Astrocyte (in vitro differentiated cells and primary cell): ENCODE measurements around the gene AQP12A. TPM values are rescaled to one million over a fixed set of nuclear protein-coding genes. Genes with fewer than 3 reads are reported as not detected.

Source experiments
- DNase-seq: peaks from one replicate; pipeline ENCODE4 v3.0.0-alpha.2; 2010; ENCODE audit warnings: low read depth
- FAIRE-seq: peaks from 2 replicates; lab custom pipeline; 2011; peaks lifted over from hg19 to GRCh38; lab: Jason Lieb, UNC
- H2AFZ ChIP-seq: 2 replicates; pipeline ENCODE4 v1.6.0; 2012; ENCODE audit warnings: low read depth, low read length, inconsistent platforms
- H3K27ac ChIP-seq: 2 replicates; pipeline ENCODE4 v1.5.1; 2011; ENCODE audit warnings: low read depth, low read length, inconsistent platforms
- H3K27me3 ChIP-seq: 2 replicates; pipeline ENCODE4 v1.6.0; 2011; ENCODE audit warnings: low read length, inconsistent platforms; ENCODE audit not compliant: insufficient read depth
- H3K36me3 ChIP-seq: 2 replicates; pipeline ENCODE4 v1.5.1; 2011; ENCODE audit warnings: low read length, inconsistent platforms; ENCODE audit not compliant: insufficient read depth
- H3K4me1 ChIP-seq: 2 replicates; pipeline ENCODE4 v1.5.1; 2011; ENCODE audit warnings: low read length, inconsistent platforms; ENCODE audit not compliant: insufficient read depth
- H3K4me2 ChIP-seq: 2 replicates; pipeline ENCODE4 v1.6.0; 2012; ENCODE audit warnings: low read length, inconsistent platforms
- H3K4me3 ChIP-seq: 2 replicates; pipeline ENCODE4 v1.5.1; 2011; ENCODE audit warnings: low read depth, mild to moderate bottlenecking, low read length, inconsistent platforms; ENCODE audit not compliant: insufficient read depth
- H3K79me2 ChIP-seq: 2 replicates; pipeline ENCODE4 v1.6.0; 2012; ENCODE audit warnings: mild to moderate bottlenecking, low read length, inconsistent platforms; ENCODE audit not compliant: insufficient read depth
- H3K9ac ChIP-seq: 2 replicates; pipeline ENCODE4 v1.6.0; 2012; ENCODE audit warnings: mild to moderate bottlenecking, low read length, inconsistent platforms
- H3K9me3 ChIP-seq: 2 replicates; pipeline ENCODE4 v1.5.1; 2012; ENCODE audit warnings: low read depth, mild to moderate bottlenecking, low read length, inconsistent platforms; ENCODE audit not compliant: insufficient read depth
- H4K20me1 ChIP-seq: 2 replicates; pipeline ENCODE4 v1.6.0; 2012; ENCODE audit warnings: low read length, inconsistent platforms; ENCODE audit not compliant: insufficient read depth
- H3K27ac Mint-ChIP-seq: one replicate; pipeline ENCODE4 v1.8.0; 2021; ENCODE audit warnings: mild to moderate bottlenecking, mixed read lengths; ENCODE audit not compliant: unreplicated experiment
- H3K27me3 Mint-ChIP-seq: one replicate; pipeline ENCODE4 v1.8.0; 2021; ENCODE audit warnings: low read depth, mixed read lengths; ENCODE audit not compliant: unreplicated experiment
- H3K36me3 Mint-ChIP-seq: one replicate; pipeline ENCODE4 v1.8.0; 2021; ENCODE audit warnings: low read depth, mixed read lengths; ENCODE audit not compliant: unreplicated experiment
- H3K4me1 Mint-ChIP-seq: one replicate; pipeline ENCODE4 v1.8.0; 2021; ENCODE audit warnings: low read depth, mixed read lengths; ENCODE audit not compliant: unreplicated experiment
- H3K4me3 Mint-ChIP-seq: one replicate; pipeline ENCODE4 v1.8.0; 2021; ENCODE audit warnings: mild to moderate bottlenecking, moderate library complexity, mixed read lengths; ENCODE audit not compliant: unreplicated experiment
- H3K9me3 Mint-ChIP-seq: one replicate; pipeline ENCODE4 v1.8.0; 2021; ENCODE audit warnings: mild to moderate bottlenecking, mixed read lengths; ENCODE audit not compliant: unreplicated experiment
- CTCF ChIP-seq: IDR thresholded peaks from 2 replicates; pipeline ENCODE4 v1.5.1; 2011; ENCODE audit warnings: low read depth, mild to moderate bottlenecking, inconsistent platforms, low read length, moderate library complexity; ENCODE audit not compliant: insufficient read depth
- EZH2 ChIP-seq: IDR thresholded peaks from 2 replicates; pipeline ENCODE4 v1.6.1; 2012; ENCODE audit warnings: mild to moderate bottlenecking, low read length, inconsistent platforms; ENCODE audit not compliant: insufficient read depth
- total RNA-seq: library from RNA; stranded (reverse); gene quantifications from 2 replicates; pipeline ENCODE4 v1.2.1, GENCODE V29; 2021

Gene AQP12A
- total RNA-seq, 1 donor from 2014 or later: not detected

GRCh38 chr2:240720686-240721595 is 29.3 kb downstream of the AQP12A start:
- H3K36me3 Mint-ChIP-seq: peaks cover 3% of the 10 kb centered on the region
- no peak overlapping the region for H3K27ac Mint-ChIP-seq

GRCh38 chr2:240721596-240722180 is 30.0 kb downstream of the AQP12A start:
- Histone ChIP-seq H4K20me1 (no peaks in the 10 kb centered on the region), H3K4me2 (no peak overlapping the region), H3K4me1 (no peaks in the 10 kb centered on the region), H3K36me3 (no peaks in the 10 kb centered on the region), H3K27me3 (no peaks in the 10 kb centered on the region), H3K9me3 (no peaks in the 10 kb centered on the region), H3K27ac (no peak overlapping the region), H2AFZ (no peak overlapping the region), H3K9ac (no peak overlapping the region), H3K79me2 (no peaks in the 10 kb centered on the region), H3K4me3 (no peak overlapping the region)
- peaks cover 2% of the 10 kb centered on the region for H3K9me3 Mint-ChIP-seq
- H3K4me1 Mint-ChIP-seq: no peaks in the 10 kb centered on the region
- no peak for FAIRE-seq
- no peak overlapping the region for H3K4me3 Mint-ChIP-seq
- H3K27me3 Mint-ChIP-seq: peaks cover 12% of the 10 kb centered on the region
- TF ChIP-seq CTCF (no peak), EZH2 (no peak)
- no peak overlapping the region for H3K27ac Mint-ChIP-seq
- no peak for DNase-seq
- H3K36me3 Mint-ChIP-seq: no peaks in the 10 kb centered on the region

More at GRCh38 chr2:240720686-240721595, 29.3 kb downstream of the AQP12A start:
- no peaks in the 10 kb centered on the region for H3K4me1 Mint-ChIP-seq
- no peaks in the 10 kb centered on the region for H3K27me3 ChIP-seq
- no peaks in the 10 kb centered on the region for H3K9me3 Mint-ChIP-seq
- no peak overlapping the region for H2AFZ ChIP-seq
- no peak overlapping the region for H3K4me3 ChIP-seq
- FAIRE-seq (no peak), DNase-seq (no peak)
- H3K4me2 ChIP-seq: no peak overlapping the region
- TF ChIP-seq CTCF: no peak
- TF ChIP-seq EZH2: no peak
- H3K36me3 ChIP-seq: no peaks in the 10 kb centered on the region
- H3K4me3 Mint-ChIP-seq: no peak overlapping the region
- no peaks in the 10 kb centered on the region for H3K79me2 ChIP-seq
- no peak overlapping the region for H3K9ac ChIP-seq
- H4K20me1 ChIP-seq: no peaks in the 10 kb centered on the region
- peaks cover 15% of the 10 kb centered on the region for H3K27me3 Mint-ChIP-seq
- H3K9me3 ChIP-seq: no peaks in the 10 kb centered on the region
- H3K4me1 ChIP-seq: no peaks in the 10 kb centered on the region
- no peak overlapping the region for H3K27ac ChIP-seq
